Stimulated activated memory B cell treated with anti-CD40 and anti-IgM and Interleukin-4, amounts not matched to agents 10 μg/mL and 1 μg/mL and 100 μg/mL, for 72 hours (primary cell): Measurements from ENCODE around the gene CD300LG.

Experiments
- ATAC-seq: fragments of 150-1000 bp; cut with Tn5 transposase; 2 replicates; pipeline ENCODE4 v1.10.0; 2021
- H3K27ac Mint-ChIP-seq: one replicate; pipeline ENCODE4 v1.8.0; 2022; ENCODE audit warnings: mild to moderate bottlenecking, mixed read lengths
- H3K27me3 Mint-ChIP-seq: one replicate; pipeline ENCODE4 v1.8.0; 2022; ENCODE audit warnings: mixed read lengths
- H3K36me3 Mint-ChIP-seq: one replicate; pipeline ENCODE4 v1.8.0; 2022; ENCODE audit warnings: mixed read lengths
- H3K4me1 Mint-ChIP-seq: one replicate; pipeline ENCODE4 v1.8.0; 2022; ENCODE audit warnings: mixed read lengths
- H3K4me3 Mint-ChIP-seq: one replicate; pipeline ENCODE4 v1.8.0; 2022; ENCODE audit warnings: mild to moderate bottlenecking, moderate library complexity, mixed read lengths
- H3K9me3 Mint-ChIP-seq: one replicate; pipeline ENCODE4 v1.8.0; 2022; ENCODE audit warnings: mixed read lengths

CD300LG gene

GRCh38 chr17:43816336-43817320 is 30.3 kb upstream of the CD300LG start:
- Mint-ChIP-seq H3K36me3 (no peaks in the 10 kb centered on the region), H3K9me3 (no peaks in the 10 kb centered on the region), H3K27ac (no peak overlapping the region), H3K4me1 (no peaks in the 10 kb centered on the region), H3K27me3 (peaks cover 47% of the 10 kb centered on the region), H3K4me3 (no peak overlapping the region)
- no peak for ATAC-seq

GRCh38 chr17:43817826-43818225 is 29.1 kb upstream of the CD300LG start:
- Mint-ChIP-seq H3K27ac (no peak overlapping the region), H3K27me3 (peaks cover 35% of the 10 kb centered on the region), H3K4me3 (no peak overlapping the region), H3K36me3 (no peaks in the 10 kb centered on the region), H3K9me3 (no peaks in the 10 kb centered on the region), H3K4me1 (no peaks in the 10 kb centered on the region)
- no peak for ATAC-seq

GRCh38 chr17:43818966-43819365 is 28.0 kb upstream of the CD300LG start:
- ATAC-seq: no peak
- H3K4me1 Mint-ChIP-seq: no peaks in the 10 kb centered on the region
- no peak overlapping the region for H3K27ac Mint-ChIP-seq
- no peaks in the 10 kb centered on the region for H3K36me3 Mint-ChIP-seq
- peaks cover 26% of the 10 kb centered on the region for H3K27me3 Mint-ChIP-seq
- no peak overlapping the region for H3K4me3 Mint-ChIP-seq
- H3K9me3 Mint-ChIP-seq: no peaks in the 10 kb centered on the region

- Mint-ChIP-seq H3K27me3 (peaks cover 26% of the 10 kb centered on the region), H3K27ac (no peak overlapping the region), H3K36me3 (no peaks in the 10 kb centered on the region), H3K4me1 (no peaks in the 10 kb centered on the region), H3K9me3 (no peaks in the 10 kb centered on the region), H3K4me3 (no peak overlapping the region)
- no peak for ATAC-seq
These were observed 26.2 kb upstream of the CD300LG start for GRCh38 chr17:43820759-43821158.

GRCh38 chr17:43822570-43823190 is 24.3 kb upstream of the CD300LG start:
- no peak for ATAC-seq
- H3K4me3 Mint-ChIP-seq: no peak overlapping the region
- H3K4me1 Mint-ChIP-seq: no peaks in the 10 kb centered on the region
- no peaks in the 10 kb centered on the region for H3K36me3 Mint-ChIP-seq
- H3K27me3 Mint-ChIP-seq: peaks cover 15% of the 10 kb centered on the region
- no peak overlapping the region for H3K27ac Mint-ChIP-seq
- H3K9me3 Mint-ChIP-seq: no peaks in the 10 kb centered on the region

GRCh38 chr17:43823350-43824084 is 23.5 kb upstream of the CD300LG start:
- H3K27ac Mint-ChIP-seq: no peak overlapping the region

GRCh38 chr17:43825567-43825966 is 21.4 kb upstream of the CD300LG start:
- Mint-ChIP-seq H3K4me3 (no peak overlapping the region), H3K27ac (no peak overlapping the region), H3K36me3 (no peaks in the 10 kb centered on the region), H3K4me1 (peaks cover under 1% of the 10 kb centered on the region), H3K9me3 (no peaks in the 10 kb centered on the region), H3K27me3 (peaks cover 7% of the 10 kb centered on the region)
- ATAC-seq: no peak

More at GRCh38 chr17:43823350-43824084, 23.5 kb upstream of the CD300LG start:
- no peak for ATAC-seq
- H3K9me3 Mint-ChIP-seq: no peaks in the 10 kb centered on the region
- H3K4me1 Mint-ChIP-seq: no peaks in the 10 kb centered on the region
- H3K27me3 Mint-ChIP-seq: peaks cover 9% of the 10 kb centered on the region
- no peak overlapping the region for H3K4me3 Mint-ChIP-seq
- no peaks in the 10 kb centered on the region for H3K36me3 Mint-ChIP-seq

- Mint-ChIP-seq H3K4me1 (peaks cover 7% of the 10 kb centered on the region), H3K9me3 (no peaks in the 10 kb centered on the region), H3K36me3 (no peaks in the 10 kb centered on the region), H3K27ac (no peak overlapping the region), H3K27me3 (peaks cover 9% of the 10 kb centered on the region), H3K4me3 (no peak overlapping the region)
- ATAC-seq: no peak
These were observed 20.8 kb upstream of the CD300LG start for GRCh38 chr17:43826206-43826605.

GRCh38 chr17:43827596-43827995 is 19.4 kb upstream of the CD300LG start:
- Mint-ChIP-seq H3K36me3 (no peaks in the 10 kb centered on the region), H3K27me3 (peaks cover 23% of the 10 kb centered on the region), H3K4me1 (peaks cover 9% of the 10 kb centered on the region), H3K4me3 (no peak overlapping the region), H3K9me3 (no peaks in the 10 kb centered on the region), H3K27ac (no peak overlapping the region)
- ATAC-seq: no peak

GRCh38 chr17:43829738-43830137 is 17.2 kb upstream of the CD300LG start:
- peaks cover 41% of the 10 kb centered on the region for H3K27me3 Mint-ChIP-seq

GRCh38 chr17:43830510-43831140 is 16.4 kb upstream of the CD300LG start:
- Mint-ChIP-seq H3K27ac (no peak overlapping the region), H3K27me3 (peaks cover 50% of the 10 kb centered on the region), H3K9me3 (no peaks in the 10 kb centered on the region), H3K4me1 (peaks cover 17% of the 10 kb centered on the region), H3K4me3 (no peak overlapping the region), H3K36me3 (no peaks in the 10 kb centered on the region)
- ATAC-seq: peak; percentile 66

More at GRCh38 chr17:43829738-43830137, 17.2 kb upstream of the CD300LG start:
- no peaks in the 10 kb centered on the region for H3K36me3 Mint-ChIP-seq
- ATAC-seq: no peak
- no peak overlapping the region for H3K27ac Mint-ChIP-seq
- H3K4me3 Mint-ChIP-seq: no peak overlapping the region
- H3K9me3 Mint-ChIP-seq: no peaks in the 10 kb centered on the region
- H3K4me1 Mint-ChIP-seq: peaks cover 17% of the 10 kb centered on the region

- no peaks in the 10 kb centered on the region for H3K9me3 Mint-ChIP-seq
- ATAC-seq: no peak
- H3K36me3 Mint-ChIP-seq: no peaks in the 10 kb centered on the region
- H3K4me1 Mint-ChIP-seq: peaks cover 17% of the 10 kb centered on the region
- peaks cover 60% of the 10 kb centered on the region for H3K27me3 Mint-ChIP-seq
- no peak overlapping the region for H3K27ac Mint-ChIP-seq
- H3K4me3 Mint-ChIP-seq: no peak overlapping the region
These were observed 15.3 kb upstream of the CD300LG start for GRCh38 chr17:43831633-43832032.

GRCh38 chr17:43832168-43832975 is 14.6 kb upstream of the CD300LG start:
- Mint-ChIP-seq H3K27ac (no peak overlapping the region), H3K4me1 (peaks cover 17% of the 10 kb centered on the region), H3K9me3 (no peaks in the 10 kb centered on the region), H3K4me3 (peak overlapping the region; percentile 68), H3K27me3 (peaks cover 61% of the 10 kb centered on the region), H3K36me3 (no peaks in the 10 kb centered on the region)
- ATAC-seq: no peak
